A375 (cell line): ENCODE results near the gene ASB7. TPM values are rescaled to one million over a fixed set of nuclear protein-coding genes. Genes with fewer than 3 reads are reported as not detected.

Experiments used
- small RNA-seq: library from RNA; depleted of rRNA; stranded (forward); fragments of <200 nt; gene quantifications from one replicate; pipeline ENCODE3, GENCODE V24; 2014
- total RNA-seq: library from RNA; depleted of rRNA; stranded (reverse); fragments of >200 nt; shearing (Covaris generic); gene quantifications from 2 replicates; pipeline ENCODE4 v1.2.3, GENCODE V29; 2014; rRNA removed

ASB7 gene, protein sequence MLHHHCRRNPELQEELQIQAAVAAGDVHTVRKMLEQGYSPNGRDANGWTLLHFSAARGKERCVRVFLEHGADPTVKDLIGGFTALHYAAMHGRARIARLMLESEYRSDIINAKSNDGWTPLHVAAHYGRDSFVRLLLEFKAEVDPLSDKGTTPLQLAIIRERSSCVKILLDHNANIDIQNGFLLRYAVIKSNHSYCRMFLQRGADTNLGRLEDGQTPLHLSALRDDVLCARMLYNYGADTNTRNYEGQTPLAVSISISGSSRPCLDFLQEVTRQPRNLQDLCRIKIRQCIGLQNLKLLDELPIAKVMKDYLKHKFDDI
- total RNA-seq = 7.6 and 16.8 TPM in 2 replicates

DNA sequence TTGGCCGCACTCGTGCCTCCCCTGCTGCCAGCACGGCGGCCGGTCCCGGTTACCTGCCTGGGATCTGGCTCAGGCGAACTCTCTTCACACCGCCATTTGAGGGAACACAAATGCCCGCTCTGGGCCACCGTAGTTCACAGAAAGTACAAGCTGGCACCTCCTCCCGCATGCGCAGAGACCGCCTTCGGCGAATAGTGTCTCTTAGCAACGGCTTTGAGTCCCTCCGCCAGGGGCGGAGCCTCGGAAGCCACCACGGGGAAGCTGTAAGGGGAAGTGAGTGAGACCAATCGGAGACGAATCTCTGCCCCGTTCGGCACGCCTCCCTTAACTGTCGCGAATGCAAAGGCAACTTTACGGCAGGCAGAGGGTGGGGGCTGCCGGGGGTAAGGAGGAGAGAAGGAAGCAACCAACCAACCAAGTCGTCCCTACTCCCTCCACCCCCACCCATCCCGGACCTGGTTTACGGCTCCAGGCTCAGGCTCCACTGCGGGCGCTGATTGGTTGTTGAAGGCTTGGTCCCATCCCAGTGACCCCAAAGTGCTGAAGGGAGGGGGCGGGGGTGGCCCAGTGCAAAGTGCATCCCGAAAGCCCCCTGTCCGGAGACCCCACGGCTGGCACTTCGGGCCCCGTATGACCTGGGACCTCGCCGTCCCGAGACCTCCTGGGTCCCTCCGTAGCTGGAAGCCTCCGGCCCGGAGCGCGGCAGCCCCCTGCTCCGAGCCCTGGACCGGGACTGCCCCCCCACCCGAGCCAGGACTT is at the start of gene ASB7, which contains the start of gene LINS1:
Gene ASB7, plus strand, starts transcription at position 526 of the 759 bp plus-strand sequence. CDS start 9,628 bp downstream, outside the sequence.
Gene LINS1, minus strand, starts transcription at position 121 of the 759 bp plus-strand sequence. CDS start 21,342 bp downstream, outside the sequence.

Small RNAs within 50 kb of the gene (small RNA-seq; reads per million reads assigned to genes)
- gene RF00019 (not detected), gene RNU6-181P (not detected)

Other genes starting within 250 kb of the ASB7 start
- gene CERS3, start 73.6 kb upstream of the ASB7 start, total RNA-seq = not detected in 2 replicates
- gene LINS1, start 405 bp upstream of the ASB7 start, total RNA-seq = 2.5 and 6.0 TPM in 2 replicates